ENCODE results near the gene MCFD2.

The MCFD2 gene

GRCh38 chr2:46870051-46870839, 45.4 kb downstream of the MCFD2 start:
- TF ChIP-seq EZH2phosphoT487 (IDR thresholded peaks at IDR 0.05; ENCODE audit: low read length) (no peak), EZH2 (optimal IDR thresholded peaks at IDR 0.05; ENCODE audit: low read depth, low read length) (no peak), CTCF (IDR thresholded peaks at IDR 0.05; ENCODE audit: low read length) (no peak)
- no peak overlapping the region for H3K27ac ChIP-seq (ENCODE audit: low read length)
- H3K79me2 ChIP-seq (ENCODE audit: low read length): no peaks in the 10 kb centered on the region
- no peaks in the 10 kb centered on the region for H3K9me3 ChIP-seq (replicated peaks; ENCODE audit: insufficient read depth, low read length)
- no peaks in the 10 kb centered on the region for H3F3A ChIP-seq (ENCODE audit: insufficient read depth, low read length)
- H3K4me3 ChIP-seq (ENCODE audit: low read length): no peak overlapping the region
- H3K27me3 ChIP-seq (replicated peaks; ENCODE audit: insufficient read depth, low read length): peaks cover 96% of the 10 kb centered on the region
- no peaks in the 10 kb centered on the region for H4K20me1 ChIP-seq (ENCODE audit: insufficient read depth, low read length)
- H3K36me3 ChIP-seq (replicated peaks; ENCODE audit: insufficient read depth, low read length): no peaks in the 10 kb centered on the region
- H3K9me2 ChIP-seq (replicated peaks; ENCODE audit: insufficient read depth, low read length): no peaks in the 10 kb centered on the region
- no peaks in the 10 kb centered on the region for H3K4me1 ChIP-seq (ENCODE audit: low read length)
- H2AFZ ChIP-seq (ENCODE audit: low read length): no peak overlapping the region
- DNase-seq: no peak
- H3K4me2 ChIP-seq (ENCODE audit: low read depth, low read length): no peak overlapping the region
- no peak overlapping the region for H3K9ac ChIP-seq (ENCODE audit: low read length)

- Histone ChIP-seq H3F3A (ENCODE audit: insufficient read depth, low read length) (no peaks in the 10 kb centered on the region), H3K9me2 (replicated peaks; ENCODE audit: insufficient read depth, low read length) (no peaks in the 10 kb centered on the region), H3K36me3 (replicated peaks; ENCODE audit: insufficient read depth, low read length) (no peaks in the 10 kb centered on the region), H3K27ac (ENCODE audit: low read length) (no peak overlapping the region), H3K9me3 (replicated peaks; ENCODE audit: insufficient read depth, low read length) (no peaks in the 10 kb centered on the region), H3K27me3 (replicated peaks; ENCODE audit: insufficient read depth, low read length) (peaks cover 96% of the 10 kb centered on the region), H3K79me2 (ENCODE audit: low read length) (no peaks in the 10 kb centered on the region), H4K20me1 (ENCODE audit: insufficient read depth, low read length) (no peaks in the 10 kb centered on the region), H3K4me3 (ENCODE audit: low read length) (no peak overlapping the region), H2AFZ (ENCODE audit: low read length) (no peak overlapping the region), H3K4me2 (ENCODE audit: low read depth, low read length) (no peak overlapping the region), H3K9ac (ENCODE audit: low read length) (no peak overlapping the region), H3K4me1 (ENCODE audit: low read length) (no peaks in the 10 kb centered on the region)
- TF ChIP-seq CTCF (IDR thresholded peaks at IDR 0.05; ENCODE audit: low read length) (no peak), EZH2 (optimal IDR thresholded peaks at IDR 0.05; ENCODE audit: low read depth, low read length) (no peak)
- DNase-seq: no peak
These were observed 46.0 kb downstream of the MCFD2 start for GRCh38 chr2:46869621-46870020.

GRCh38 chr2:46866770-46867246, 48.8 kb downstream of the MCFD2 start:
- Histone ChIP-seq H3K4me3 (ENCODE audit: low read length) (no peak overlapping the region), H3F3A (ENCODE audit: insufficient read depth, low read length) (no peaks in the 10 kb centered on the region), H3K27ac (ENCODE audit: low read length) (no peak overlapping the region), H3K9me3 (replicated peaks; ENCODE audit: insufficient read depth, low read length) (no peaks in the 10 kb centered on the region), H4K20me1 (ENCODE audit: insufficient read depth, low read length) (no peaks in the 10 kb centered on the region), H3K9ac (ENCODE audit: low read length) (no peak overlapping the region), H3K4me1 (ENCODE audit: low read length) (no peaks in the 10 kb centered on the region), H2AFZ (ENCODE audit: low read length) (no peak overlapping the region), H3K79me2 (ENCODE audit: low read length) (no peaks in the 10 kb centered on the region), H3K4me2 (ENCODE audit: low read depth, low read length) (no peak overlapping the region), H3K36me3 (replicated peaks; ENCODE audit: insufficient read depth, low read length) (no peaks in the 10 kb centered on the region), H3K9me2 (replicated peaks; ENCODE audit: insufficient read depth, low read length) (no peaks in the 10 kb centered on the region), H3K27me3 (replicated peaks; ENCODE audit: insufficient read depth, low read length) (peaks cover 95% of the 10 kb centered on the region)
- no peak for DNase-seq
- no peak for TF ChIP-seq CTCF (IDR thresholded peaks at IDR 0.05; ENCODE audit: low read length)
- TF ChIP-seq EZH2 (optimal IDR thresholded peaks at IDR 0.05; ENCODE audit: low read depth, low read length): no peak
- no peak for TF ChIP-seq EZH2phosphoT487 (IDR thresholded peaks at IDR 0.05; ENCODE audit: low read length)

Data from MM.1S (cell line).